VCaP (cell line): Measurements from ENCODE around the gene GPR135.
A peak's percentile ranks its signal among the peaks of the same experiment; 100 is the strongest.

Source experiments
- H3K27ac ChIP-seq: fragments of 450-650 bp; 2 replicates; pipeline ENCODE4 v1.5.1; 2017
- CTCF ChIP-seq: fragments of 450-650 bp; conservative IDR thresholded peaks from 2 replicates; pipeline ENCODE4 v1.5.1; 2017; ENCODE audit warnings: mild to moderate bottlenecking, moderate library complexity

The GPR135 gene

GRCh38 chr14:59483363-59483762 is 18.2 kb upstream of the GPR135 start:
- TF ChIP-seq CTCF: no peak
- peak overlapping the region; percentile 94 for H3K27ac ChIP-seq

DNA sequence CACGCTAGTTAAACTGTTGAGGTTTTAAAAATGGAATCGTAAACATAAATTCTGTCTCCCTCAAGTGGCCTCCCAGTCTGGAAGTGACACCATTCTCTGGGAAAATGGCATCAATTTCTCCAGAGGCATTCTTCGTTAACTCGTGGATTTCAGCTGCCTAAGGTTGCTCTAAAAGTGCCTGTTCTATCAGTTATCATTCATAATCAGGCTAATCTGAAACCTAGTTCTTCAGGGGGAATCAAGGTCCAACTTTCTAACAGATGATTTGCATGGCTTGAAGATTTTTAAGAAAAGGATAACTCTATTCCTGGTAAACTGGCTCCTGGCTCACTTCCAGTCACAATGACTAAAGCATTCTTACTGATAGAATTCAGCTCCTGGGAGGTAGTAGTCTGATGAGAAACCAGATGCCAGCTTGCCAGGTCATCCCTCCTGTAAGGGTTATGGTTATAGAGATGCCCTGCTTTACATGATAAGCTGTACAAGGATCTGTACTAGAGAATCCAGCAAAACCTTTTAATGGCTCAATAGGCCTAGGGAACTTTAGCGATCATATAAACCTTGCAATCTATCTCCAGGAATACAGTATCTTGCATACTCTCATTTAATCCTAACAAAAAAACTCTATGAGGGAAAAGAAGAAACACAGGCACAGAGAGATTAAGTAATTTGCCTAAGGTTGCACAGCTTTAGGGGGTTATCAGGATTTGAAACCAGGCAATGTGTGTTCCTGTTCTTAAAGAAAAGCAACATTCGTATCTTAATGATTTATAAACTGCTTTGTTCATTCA is 17.6 kb upstream of the GPR135 start:
- H3K27ac ChIP-seq: peak overlapping the region; percentile 94
- no peak for TF ChIP-seq CTCF

DNA sequence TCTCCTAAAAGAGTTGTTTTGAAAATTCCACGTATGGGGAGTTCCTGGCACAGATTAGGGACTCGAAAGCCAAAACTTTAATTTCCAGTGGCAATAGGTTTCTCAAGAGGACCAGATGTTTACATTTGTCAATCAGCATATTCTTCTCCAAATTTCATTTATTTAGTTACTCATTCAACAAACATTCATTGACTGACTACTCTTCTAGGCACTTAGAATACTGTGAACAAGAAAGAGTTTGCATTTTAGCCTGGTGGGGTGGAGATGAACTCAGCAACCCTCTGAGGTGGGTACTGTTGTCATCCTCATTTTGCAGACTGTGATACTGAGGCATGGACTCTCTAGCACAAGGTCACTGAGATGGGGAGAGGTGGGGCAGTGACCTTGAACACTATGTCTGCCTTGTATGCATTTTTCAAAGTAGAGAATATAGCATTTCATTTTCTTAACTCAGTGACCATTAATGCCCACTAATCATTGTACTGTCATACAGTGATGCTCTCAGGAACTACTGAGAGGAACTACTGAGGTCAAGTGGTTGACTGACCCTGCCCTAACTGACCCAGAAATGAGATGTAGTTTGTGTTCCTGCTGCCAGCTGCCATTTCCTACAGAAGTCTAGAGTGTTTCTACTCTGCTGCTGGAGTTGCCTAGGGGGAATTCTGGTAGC is 16.8 kb upstream of the GPR135 start:
- peak overlapping the region; percentile 94; the same call in 1 of the 2 replicates for H3K27ac ChIP-seq
- no peak for TF ChIP-seq CTCF

- H3K27ac ChIP-seq: no peak overlapping the region
- TF ChIP-seq CTCF: no peak
Measured at GRCh38 chr14:59481407-59481806, 16.2 kb upstream of the GPR135 start.

- TF ChIP-seq CTCF: no peak
- H3K27ac ChIP-seq: no peak overlapping the region
Measured at GRCh38 chr14:59480166-59480565, 15.0 kb upstream of the GPR135 start.

- no peak overlapping the region for H3K27ac ChIP-seq
- TF ChIP-seq CTCF: no peak
Measured at GRCh38 chr14:59478540-59478939, 13.4 kb upstream of the GPR135 start.

- TF ChIP-seq CTCF: no peak
- H3K27ac ChIP-seq: no peak overlapping the region
Measured at GRCh38 chr14:59475709-59476108, 10.5 kb upstream of the GPR135 start.
